GM12801 (cell line): ENCODE measurements around the gene EFHD1.

Source experiments
- CTCF ChIP-seq: IDR thresholded peaks from one replicate; pipeline ENCODE4 v1.5.1; 2011; ENCODE audit warnings: control low read depth; ENCODE audit not compliant: insufficient read length; ENCODE audit errors: extremely low read depth

EFHD1 gene

GRCh38 chr2:232633413-232634205 lies at the start of gene EFHD1:
Gene EFHD1, plus strand, starts transcription at chr2:232633604. Its CDS starts 101 bp downstream, at chr2:232633705.
- TF ChIP-seq CTCF, result no peak

GRCh38 chr2:232584238-232584637 lies 49.2 kb upstream of the EFHD1 start:
- no peak for TF ChIP-seq CTCF

GRCh38 chr2:232586943-232587505 lies 46.4 kb upstream of the EFHD1 start:
- TF ChIP-seq CTCF, result no peak

- no peak for TF ChIP-seq CTCF
These were observed 45.9 kb upstream of the EFHD1 start for GRCh38 chr2:232587512-232587911.

GRCh38 chr2:232588031-232588430 lies 45.4 kb upstream of the EFHD1 start:
- no peak for TF ChIP-seq CTCF

- no peak for TF ChIP-seq CTCF
These were observed 44.5 kb upstream of the EFHD1 start for GRCh38 chr2:232588680-232589585.

GRCh38 chr2:232592772-232593395 lies 40.5 kb upstream of the EFHD1 start:
- TF ChIP-seq CTCF, result no peak
